ENCODE results near the gene TBC1D3G. TPM values are rescaled to one million over a fixed set of nuclear protein-coding genes. Genes with fewer than 3 reads are reported as not detected.
"Not testable (repeated sequence)": the region's sequence is repeated elsewhere in the genome, so short reads cannot be mapped to it uniquely, and the experiment has no call there.

The TBC1D3G gene
- total and polyA plus RNA-seq, 10 of the 15 experiments (the other 5 are each of a cell fraction or from before 2014, with no cell fraction given) = not detected

- H3K4me1 ChIP-seq (ENCODE audit: control insufficient read depth, insufficient read depth, low read length); CTCF ChIA-PET; H3K36me3 ChIP-seq (ENCODE audit: control insufficient read depth in 2 of 2, insufficient read depth in 2 of 2, low read length in 1 of 2); H3K27me3 ChIP-seq (replicated peaks in 1 of 2; ENCODE audit: control insufficient read depth in 2 of 2, insufficient read depth in 2 of 2, low read length in 1 of 2); RAD21 ChIA-PET (ENCODE audit: unreplicated experiment); in situ Hi-C loops (cut with MboI); H2AFZ ChIP-seq (ENCODE audit: control insufficient read depth, low read depth, low read length); H3K27ac ChIP-seq (ENCODE audit: control insufficient read depth, insufficient read depth); H4K20me1 ChIP-seq (ENCODE audit: control insufficient read depth, insufficient read depth); intact Hi-C loops (cut with micrococcal nuclease; ENCODE audit: unreplicated experiment); ATAC-seq; H3K4me2 ChIP-seq (ENCODE audit: control insufficient read depth, insufficient read depth); H3K9me3 ChIP-seq (replicated peaks; ENCODE audit: control insufficient read depth, insufficient read depth, low read length); H3K79me2 ChIP-seq (ENCODE audit: control insufficient read depth, insufficient read depth, low read length); FAIRE-seq; DNase-seq (ENCODE audit: low read depth, low spot score); H3K4me3 ChIP-seq; SMC1A ChIA-PET (ENCODE audit: uncharacterized antibody, unreplicated experiment); POLR2A ChIA-PET; BruUV-seq (replicated peaks); H3K9ac ChIP-seq (ENCODE audit: control insufficient read depth, insufficient read depth, low read length): not testable (repeated sequence)
- no CpG with 5 or more reads among the region's 7 CpGs for WGBS (ENCODE audit: insufficient coverage, insufficient replicate concordance, low lambda C conversion rate, missing lambda C conversion rate)
These were observed 52.3 kb downstream of the TBC1D3G start for GRCh38 chr17:36375938-36376337.

Small RNAs within 50 kb of the gene (small RNA-seq; reads per million reads assigned to genes)
- not detected for gene RF00019

Other genes with a start within 250 kb of the TBC1D3G start
Only the 7 nearest of the 11 such genes appear.
- gene TBC1D3B, start 147.2 kb upstream of the TBC1D3G start, total RNA-seq (2014; rRNA removed) = 1.8 and 2.7 TPM in 2 replicates
- 1.6 and 2.0 TPM in 2 replicates for gene TBC1D3B, start 147.2 kb upstream of the TBC1D3G start, total RNA-seq (2014; rRNA removed; fragmentation: Illumina TruSeq; extraction: Trizol)
- gene TBC1D3B, start 147.2 kb upstream of the TBC1D3G start, total RNA-seq (2021) = 2.5 and 8.5 TPM in 2 replicates
- 2.0 and 2.1 TPM in 2 replicates for gene TBC1D3B, start 147.2 kb upstream of the TBC1D3G start, polyA plus RNA-seq (2011; rRNA removed)
- gene TBC1D3B, start 147.2 kb upstream of the TBC1D3G start, polyA plus RNA-seq (2014; fragmentation: Illumina TruSeq; extraction: Trizol) = 0.93 TPM in 1 of 2 replicates, not detected in the other
- not detected for gene TBC1D3B, start 147.2 kb upstream of the TBC1D3G start, polyA plus RNA-seq (2014; fragmentation: Nextera tagmentation; extraction: Ambion mirVana)
- 3.0 and 4.8 TPM in 2 replicates for gene TBC1D3B, start 147.2 kb upstream of the TBC1D3G start, polyA plus RNA-seq (2014; rRNA removed)
- 1 to 10 TPM in 1 of 2 experiments, under 1 TPM in 1; 0.67 to 1.6 TPM for gene TBC1D3B, start 147.2 kb upstream of the TBC1D3G start, polyA plus RNA-seq (2016; fragmentation: Nextera tagmentation; extraction: Ambion mirVana)
- 13.0 and 14.8 TPM in 2 replicates for gene CCL3L1, start 127.1 kb upstream of the TBC1D3G start, total RNA-seq (2014; rRNA removed)
- gene CCL3L1, start 127.1 kb upstream of the TBC1D3G start, total RNA-seq (2014; rRNA removed; fragmentation: Illumina TruSeq; extraction: Trizol) = 12.4 and 15.3 TPM in 2 replicates
- 12.9 and 13.6 TPM in 2 replicates for gene CCL3L1, start 127.1 kb upstream of the TBC1D3G start, total RNA-seq (2021)
- gene CCL3L1, start 127.1 kb upstream of the TBC1D3G start, polyA plus RNA-seq (2011; rRNA removed) = 26.9 and 108 TPM in 2 replicates
- gene CCL3L1, start 127.1 kb upstream of the TBC1D3G start, polyA plus RNA-seq (2014; fragmentation: Illumina TruSeq; extraction: Trizol) = 5.4 and 13.4 TPM in 2 replicates
- 10 to 100 TPM; 13.8 to 14.5 TPM for gene CCL3L1, start 127.1 kb upstream of the TBC1D3G start, polyA plus RNA-seq (2014; fragmentation: Nextera tagmentation; extraction: Ambion mirVana)
- 12.6 and 14.0 TPM in 2 replicates for gene CCL3L1, start 127.1 kb upstream of the TBC1D3G start, polyA plus RNA-seq (2014; rRNA removed)
- 1 to 10 TPM; 1.9 to 3.2 TPM for gene CCL3L1, start 127.1 kb upstream of the TBC1D3G start, polyA plus RNA-seq (2016; fragmentation: Nextera tagmentation; extraction: Ambion mirVana)
- gene CCL4L2, start 112.8 kb upstream of the TBC1D3G start, total RNA-seq (2014; rRNA removed) = 13.6 and 23.2 TPM in 2 replicates
- gene CCL4L2, start 112.8 kb upstream of the TBC1D3G start, total RNA-seq (2014; rRNA removed; fragmentation: Illumina TruSeq; extraction: Trizol) = 13.1 and 15.0 TPM in 2 replicates
- gene CCL4L2, start 112.8 kb upstream of the TBC1D3G start, total RNA-seq (2021) = 11.1 and 12.3 TPM in 2 replicates
- 249 and 275 TPM in 2 replicates for gene CCL4L2, start 112.8 kb upstream of the TBC1D3G start, polyA plus RNA-seq (2011; rRNA removed)
- 12.0 and 15.4 TPM in 2 replicates for gene CCL4L2, start 112.8 kb upstream of the TBC1D3G start, polyA plus RNA-seq (2014; fragmentation: Illumina TruSeq; extraction: Trizol)
- gene CCL4L2, start 112.8 kb upstream of the TBC1D3G start, polyA plus RNA-seq (2014; fragmentation: Nextera tagmentation; extraction: Ambion mirVana) = 100 to 1,000 TPM in 1 of 2 experiments, 10 to 100 TPM in 1; 99.7 to 133 TPM
- 17.5 and 20.9 TPM in 2 replicates for gene CCL4L2, start 112.8 kb upstream of the TBC1D3G start, polyA plus RNA-seq (2014; rRNA removed)
- 1 to 10 TPM; 2.3 to 4.2 TPM for gene CCL4L2, start 112.8 kb upstream of the TBC1D3G start, polyA plus RNA-seq (2016; fragmentation: Nextera tagmentation; extraction: Ambion mirVana)
- not detected in 2 replicates for gene TBC1D3I, start 59.3 kb upstream of the TBC1D3G start, total RNA-seq (2014; rRNA removed)
- not detected in 2 replicates for gene TBC1D3I, start 59.3 kb upstream of the TBC1D3G start, total RNA-seq (2014; rRNA removed; fragmentation: Illumina TruSeq; extraction: Trizol)
- 0.41 TPM in 1 of 2 replicates, not detected in the other for gene TBC1D3I, start 59.3 kb upstream of the TBC1D3G start, total RNA-seq (2021)
- gene TBC1D3I, start 59.3 kb upstream of the TBC1D3G start, polyA plus RNA-seq (2011; rRNA removed) = not detected in 2 replicates
- gene TBC1D3I, start 59.3 kb upstream of the TBC1D3G start, polyA plus RNA-seq (2014; fragmentation: Illumina TruSeq; extraction: Trizol) = 0.06 TPM in 1 of 2 replicates, not detected in the other
- not detected for gene TBC1D3I, start 59.3 kb upstream of the TBC1D3G start, polyA plus RNA-seq (2014; fragmentation: Nextera tagmentation; extraction: Ambion mirVana)
- not detected in 2 replicates for gene TBC1D3I, start 59.3 kb upstream of the TBC1D3G start, polyA plus RNA-seq (2014; rRNA removed)
- gene TBC1D3I, start 59.3 kb upstream of the TBC1D3G start, polyA plus RNA-seq (2016; fragmentation: Nextera tagmentation; extraction: Ambion mirVana) = not detected
- gene TBC1D3H, start 64.6 kb downstream of the TBC1D3G start, total RNA-seq (2014; rRNA removed) = not detected in 2 replicates
- gene TBC1D3H, start 64.6 kb downstream of the TBC1D3G start, total RNA-seq (2014; rRNA removed; fragmentation: Illumina TruSeq; extraction: Trizol) = not detected in 2 replicates
- not detected in 2 replicates for gene TBC1D3H, start 64.6 kb downstream of the TBC1D3G start, total RNA-seq (2021)
- not detected in 2 replicates for gene TBC1D3H, start 64.6 kb downstream of the TBC1D3G start, polyA plus RNA-seq (2011; rRNA removed)
- gene TBC1D3H, start 64.6 kb downstream of the TBC1D3G start, polyA plus RNA-seq (2014; fragmentation: Illumina TruSeq; extraction: Trizol) = not detected in 2 replicates
- not detected for gene TBC1D3H, start 64.6 kb downstream of the TBC1D3G start, polyA plus RNA-seq (2014; fragmentation: Nextera tagmentation; extraction: Ambion mirVana)
- gene TBC1D3H, start 64.6 kb downstream of the TBC1D3G start, polyA plus RNA-seq (2014; rRNA removed) = not detected in 2 replicates
- not detected for gene TBC1D3H, start 64.6 kb downstream of the TBC1D3G start, polyA plus RNA-seq (2016; fragmentation: Nextera tagmentation; extraction: Ambion mirVana)
- gene ZNHIT3, start 162.8 kb downstream of the TBC1D3G start, total RNA-seq (2014; rRNA removed) = 36.1 and 39.9 TPM in 2 replicates
- gene ZNHIT3, start 162.8 kb downstream of the TBC1D3G start, total RNA-seq (2014; rRNA removed; fragmentation: Illumina TruSeq; extraction: Trizol) = 48.1 and 53.3 TPM in 2 replicates
- 31.8 and 34.1 TPM in 2 replicates for gene ZNHIT3, start 162.8 kb downstream of the TBC1D3G start, total RNA-seq (2021)
- 116 and 141 TPM in 2 replicates for gene ZNHIT3, start 162.8 kb downstream of the TBC1D3G start, polyA plus RNA-seq (2011; rRNA removed)
- gene ZNHIT3, start 162.8 kb downstream of the TBC1D3G start, polyA plus RNA-seq (2014; fragmentation: Illumina TruSeq; extraction: Trizol) = 44.8 and 48.5 TPM in 2 replicates
- 100 to 1,000 TPM; 110 to 128 TPM for gene ZNHIT3, start 162.8 kb downstream of the TBC1D3G start, polyA plus RNA-seq (2014; fragmentation: Nextera tagmentation; extraction: Ambion mirVana)
- 37.8 and 38.7 TPM in 2 replicates for gene ZNHIT3, start 162.8 kb downstream of the TBC1D3G start, polyA plus RNA-seq (2014; rRNA removed)
- gene ZNHIT3, start 162.8 kb downstream of the TBC1D3G start, polyA plus RNA-seq (2016; fragmentation: Nextera tagmentation; extraction: Ambion mirVana) = 10 to 100 TPM; 62.7 to 66.9 TPM
- gene MYO19, start 211.0 kb downstream of the TBC1D3G start, total RNA-seq (2014; rRNA removed) = 94.1 and 99.9 TPM in 2 replicates
- gene MYO19, start 211.0 kb downstream of the TBC1D3G start, total RNA-seq (2014; rRNA removed; fragmentation: Illumina TruSeq; extraction: Trizol) = 62.5 and 63.8 TPM in 2 replicates
- gene MYO19, start 211.0 kb downstream of the TBC1D3G start, total RNA-seq (2021) = 72.1 and 94.0 TPM in 2 replicates
- 39.7 and 71.7 TPM in 2 replicates for gene MYO19, start 211.0 kb downstream of the TBC1D3G start, polyA plus RNA-seq (2011; rRNA removed)
- 59.1 and 76.8 TPM in 2 replicates for gene MYO19, start 211.0 kb downstream of the TBC1D3G start, polyA plus RNA-seq (2014; fragmentation: Illumina TruSeq; extraction: Trizol)
- gene MYO19, start 211.0 kb downstream of the TBC1D3G start, polyA plus RNA-seq (2014; fragmentation: Nextera tagmentation; extraction: Ambion mirVana) = 10 to 100 TPM; 11.4 to 12.2 TPM
- 103 and 109 TPM in 2 replicates for gene MYO19, start 211.0 kb downstream of the TBC1D3G start, polyA plus RNA-seq (2014; rRNA removed)
- gene MYO19, start 211.0 kb downstream of the TBC1D3G start, polyA plus RNA-seq (2016; fragmentation: Nextera tagmentation; extraction: Ambion mirVana) = 10 to 100 TPM; 39.9 to 45.4 TPM